Measurements from ENCODE around the gene PSMA6. TPM values are rescaled to one million over a fixed set of nuclear protein-coding genes. Genes with fewer than 3 reads are reported as not detected.

PSMA6 gene
- polyA plus RNA-seq, 1 donor (not counting 4 experiments of a cell fraction or from before 2014, with no cell fraction given) = 326 TPM

- TF ChIP-seq, protein P1, sequence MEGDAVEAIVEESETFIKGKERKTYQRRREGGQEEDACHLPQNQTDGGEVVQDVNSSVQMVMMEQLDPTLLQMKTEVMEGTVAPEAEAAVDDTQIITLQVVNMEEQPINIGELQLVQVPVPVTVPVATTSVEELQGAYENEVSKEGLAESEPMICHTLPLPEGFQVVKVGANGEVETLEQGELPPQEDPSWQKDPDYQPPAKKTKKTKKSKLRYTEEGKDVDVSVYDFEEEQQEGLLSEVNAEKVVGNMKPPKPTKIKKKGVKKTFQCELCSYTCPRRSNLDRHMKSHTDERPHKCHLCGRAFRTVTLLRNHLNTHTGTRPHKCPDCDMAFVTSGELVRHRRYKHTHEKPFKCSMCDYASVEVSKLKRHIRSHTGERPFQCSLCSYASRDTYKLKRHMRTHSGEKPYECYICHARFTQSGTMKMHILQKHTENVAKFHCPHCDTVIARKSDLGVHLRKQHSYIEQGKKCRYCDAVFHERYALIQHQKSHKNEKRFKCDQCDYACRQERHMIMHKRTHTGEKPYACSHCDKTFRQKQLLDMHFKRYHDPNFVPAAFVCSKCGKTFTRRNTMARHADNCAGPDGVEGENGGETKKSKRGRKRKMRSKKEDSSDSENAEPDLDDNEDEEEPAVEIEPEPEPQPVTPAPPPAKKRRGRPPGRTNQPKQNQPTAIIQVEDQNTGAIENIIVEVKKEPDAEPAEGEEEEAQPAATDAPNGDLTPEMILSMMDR (optimal IDR thresholded peaks at IDR 0.05 in 1 of 3, IDR thresholded peaks at IDR 0.05 in 1 of 3, conservative IDR thresholded peaks at IDR 0.05 in 1 of 3; ENCODE audit: extremely low read depth in 1 of 3, insufficient read depth in 2 of 3, low read length in 3 of 3) = no peak
- no peak for TF ChIP-seq EZH2 (IDR thresholded peaks at IDR 0.05; ENCODE audit: low read length)
- H3K9me1 ChIP-seq (ENCODE audit: control insufficient read depth, extremely low read depth, insufficient read depth, low read length) = no peaks in the 10 kb centered on the region
- no peaks in the 10 kb centered on the region for H3K79me2 ChIP-seq (ENCODE audit: control insufficient read depth, insufficient read depth, low read length)
- no peaks in the 10 kb centered on the region for H4K20me1 ChIP-seq (ENCODE audit: control insufficient read depth, extremely low read depth, insufficient read depth, low read length)
- no peak overlapping the region for H3K4me2 ChIP-seq (ENCODE audit: control insufficient read depth, extremely low read depth, insufficient read depth, low read depth, low read length)
- no peaks in the 10 kb centered on the region for H3K27me3 ChIP-seq (ENCODE audit: control insufficient read depth, extremely low read depth, insufficient read depth, low read length)
- peaks cover 0 to 4% of the 10 kb centered on the region in 2 experiments for H3K36me3 ChIP-seq (ENCODE audit: control insufficient read depth in 2 of 2, extremely low read depth in 1 of 2, insufficient read depth in 2 of 2, low read length in 2 of 2)
- FAIRE-seq = no peak
- no peak for DNase-seq (ENCODE audit: low read depth, low spot score)
- dilution Hi-C loops (cut with MboI; ENCODE audit: extremely low pct_ligation_motif_present, low sequenced_read_pairs) = no loop called here
- no peak overlapping the region for H2AFZ ChIP-seq (ENCODE audit: control insufficient read depth, low read length)
- H3K9me3 ChIP-seq (ENCODE audit: control insufficient read depth, low read depth, low read length) = no peaks in the 10 kb centered on the region
- no peak overlapping the region for H3K4me3 ChIP-seq (ENCODE audit: control insufficient read depth in 2 of 3, extremely low read depth in 1 of 3, insufficient read depth in 2 of 3, low read depth in 1 of 3, low read length in 3 of 3)
- H3K9ac ChIP-seq (ENCODE audit: control insufficient read depth, extremely low read depth, insufficient read depth, low read length) = no peak overlapping the region
- no peak overlapping the region for H3K27ac ChIP-seq (ENCODE audit: control insufficient read depth, insufficient read depth, low read length)
- H3K4me1 ChIP-seq (ENCODE audit: control insufficient read depth, extremely low read depth, insufficient read depth, low read length) = no peaks in the 10 kb centered on the region
These were observed 47.1 kb upstream of the PSMA6 start for GRCh38 chr14:35245051-35245450.

GRCh38 chr14:35247777-35248475 lies 44.3 kb upstream of the PSMA6 start:
- H3K4me1 ChIP-seq (ENCODE audit: control insufficient read depth, extremely low read depth, insufficient read depth, low read length) = no peaks in the 10 kb centered on the region
- TF ChIP-seq EZH2 (IDR thresholded peaks at IDR 0.05; ENCODE audit: low read length) = no peak
- TF ChIP-seq, protein P1 (optimal IDR thresholded peaks at IDR 0.05 in 1 of 3, IDR thresholded peaks at IDR 0.05 in 1 of 3, conservative IDR thresholded peaks at IDR 0.05 in 1 of 3; ENCODE audit: extremely low read depth in 1 of 3, insufficient read depth in 2 of 3, low read length in 3 of 3) = no peak
- no peaks in the 10 kb centered on the region for H4K20me1 ChIP-seq (ENCODE audit: control insufficient read depth, extremely low read depth, insufficient read depth, low read length)
- H3K79me2 ChIP-seq (ENCODE audit: control insufficient read depth, insufficient read depth, low read length) = no peaks in the 10 kb centered on the region
- H2AFZ ChIP-seq (ENCODE audit: control insufficient read depth, low read length) = no peak overlapping the region
- peaks cover 0 to 3% of the 10 kb centered on the region in 2 experiments for H3K36me3 ChIP-seq (ENCODE audit: control insufficient read depth in 2 of 2, extremely low read depth in 1 of 2, insufficient read depth in 2 of 2, low read length in 2 of 2)
- H3K27me3 ChIP-seq (ENCODE audit: control insufficient read depth, extremely low read depth, insufficient read depth, low read length) = no peaks in the 10 kb centered on the region
- no peak overlapping the region for H3K4me3 ChIP-seq (ENCODE audit: control insufficient read depth in 2 of 3, extremely low read depth in 1 of 3, insufficient read depth in 2 of 3, low read depth in 1 of 3, low read length in 3 of 3)
- H3K27ac ChIP-seq (ENCODE audit: control insufficient read depth, insufficient read depth, low read length) = no peak overlapping the region
- H3K9me3 ChIP-seq (ENCODE audit: control insufficient read depth, low read depth, low read length) = no peaks in the 10 kb centered on the region
- DNase-seq (ENCODE audit: low read depth, low spot score) = no peak
- FAIRE-seq = no peak
- no peaks in the 10 kb centered on the region for H3K9me1 ChIP-seq (ENCODE audit: control insufficient read depth, extremely low read depth, insufficient read depth, low read length)
- H3K9ac ChIP-seq (ENCODE audit: control insufficient read depth, extremely low read depth, insufficient read depth, low read length) = no peak overlapping the region
- no peak overlapping the region for H3K4me2 ChIP-seq (ENCODE audit: control insufficient read depth, extremely low read depth, insufficient read depth, low read depth, low read length)
- dilution Hi-C loops (cut with MboI; ENCODE audit: extremely low pct_ligation_motif_present, low sequenced_read_pairs) = no loop called here
